ENCODE results near the gene SMCR8.
"Not testable (repeated sequence)": the region's sequence is repeated elsewhere in the genome, so short reads cannot be mapped to it uniquely, and the experiment has no call there.

The SMCR8 gene, protein sequence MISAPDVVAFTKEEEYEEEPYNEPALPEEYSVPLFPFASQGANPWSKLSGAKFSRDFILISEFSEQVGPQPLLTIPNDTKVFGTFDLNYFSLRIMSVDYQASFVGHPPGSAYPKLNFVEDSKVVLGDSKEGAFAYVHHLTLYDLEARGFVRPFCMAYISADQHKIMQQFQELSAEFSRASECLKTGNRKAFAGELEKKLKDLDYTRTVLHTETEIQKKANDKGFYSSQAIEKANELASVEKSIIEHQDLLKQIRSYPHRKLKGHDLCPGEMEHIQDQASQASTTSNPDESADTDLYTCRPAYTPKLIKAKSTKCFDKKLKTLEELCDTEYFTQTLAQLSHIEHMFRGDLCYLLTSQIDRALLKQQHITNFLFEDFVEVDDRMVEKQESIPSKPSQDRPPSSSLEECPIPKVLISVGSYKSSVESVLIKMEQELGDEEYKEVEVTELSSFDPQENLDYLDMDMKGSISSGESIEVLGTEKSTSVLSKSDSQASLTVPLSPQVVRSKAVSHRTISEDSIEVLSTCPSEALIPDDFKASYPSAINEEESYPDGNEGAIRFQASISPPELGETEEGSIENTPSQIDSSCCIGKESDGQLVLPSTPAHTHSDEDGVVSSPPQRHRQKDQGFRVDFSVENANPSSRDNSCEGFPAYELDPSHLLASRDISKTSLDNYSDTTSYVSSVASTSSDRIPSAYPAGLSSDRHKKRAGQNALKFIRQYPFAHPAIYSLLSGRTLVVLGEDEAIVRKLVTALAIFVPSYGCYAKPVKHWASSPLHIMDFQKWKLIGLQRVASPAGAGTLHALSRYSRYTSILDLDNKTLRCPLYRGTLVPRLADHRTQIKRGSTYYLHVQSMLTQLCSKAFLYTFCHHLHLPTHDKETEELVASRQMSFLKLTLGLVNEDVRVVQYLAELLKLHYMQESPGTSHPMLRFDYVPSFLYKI

GRCh38 chr17:18314731-18315561 lies at the start of gene SMCR8, which contains the start of gene TOP3A:
Gene SMCR8, plus strand, starts transcription at chr17:18315293. Its CDS starts 497 bp downstream, at chr17:18315790.
Gene TOP3A, minus strand, starts transcription at chr17:18314994. Its CDS starts 216 bp downstream, at chr17:18314778.
- DNase-seq = peak; percentile 98

DNA sequence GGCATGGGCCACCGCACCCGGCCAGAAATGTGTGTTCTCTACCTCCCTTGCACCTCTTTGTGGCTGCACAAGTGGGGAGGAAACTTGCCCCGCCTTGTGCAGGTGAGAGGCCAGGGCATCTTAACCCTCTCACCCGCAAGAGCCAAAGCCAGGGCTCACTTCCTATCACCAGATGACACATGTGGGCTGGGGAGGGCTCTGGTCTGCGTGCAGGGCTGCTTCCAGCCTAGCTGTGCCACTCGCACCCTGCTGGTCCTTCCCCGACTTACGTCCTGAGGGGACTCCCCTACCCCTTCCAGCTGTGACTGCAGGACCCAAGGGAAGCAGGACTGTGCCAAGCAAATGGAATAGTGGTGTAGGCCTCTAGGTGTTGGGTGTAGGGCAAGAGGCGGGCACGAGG lies 47.7 kb upstream of the SMCR8 start:
- no peak for DNase-seq

DNA sequence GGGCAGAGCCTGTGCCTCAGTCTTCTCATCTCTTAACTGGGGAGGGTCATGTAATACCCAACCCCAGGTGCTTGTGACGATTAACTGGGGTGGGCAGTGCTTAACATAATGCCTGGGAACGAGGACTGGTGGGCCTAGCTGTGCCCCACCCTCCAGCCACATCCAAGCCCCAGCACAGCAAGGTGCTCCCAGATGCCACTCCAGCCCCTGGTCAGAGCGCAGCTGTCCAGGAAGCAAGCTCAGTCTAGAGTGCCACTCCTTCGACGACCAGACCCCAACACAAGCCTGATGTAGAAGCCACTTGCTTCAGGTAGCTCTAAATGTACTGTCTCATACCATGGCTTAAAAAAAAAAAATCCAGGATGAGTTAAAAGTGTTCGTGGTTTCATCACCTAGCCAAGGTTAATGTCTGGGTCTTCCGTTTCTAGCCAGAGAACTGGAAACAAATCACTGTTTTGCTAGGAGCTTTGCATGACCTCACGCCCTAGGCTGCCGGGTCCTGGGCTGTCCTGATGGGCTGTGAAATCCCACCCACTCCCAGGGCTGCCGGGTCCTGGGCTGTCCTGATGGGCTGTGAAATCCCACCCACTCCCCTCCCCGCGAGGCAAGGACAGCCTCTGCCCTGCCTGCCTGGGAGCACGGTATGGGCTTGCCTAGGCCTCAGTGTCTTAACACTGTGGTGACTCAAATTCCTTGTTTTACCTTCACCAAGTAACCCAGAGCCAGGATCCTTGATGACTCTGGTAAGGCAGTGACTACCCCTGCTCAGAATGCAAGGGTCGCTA lies 47.0 kb upstream of the SMCR8 start:
- no peak for DNase-seq

- no peak for DNase-seq
Measured at GRCh38 chr17:18270046-18270931, 44.8 kb upstream of the SMCR8 start.

- DNase-seq = no peak
Measured at GRCh38 chr17:18277076-18277475, 38.0 kb upstream of the SMCR8 start.

- no peak for DNase-seq
Measured at GRCh38 chr17:18278867-18279266, 36.2 kb upstream of the SMCR8 start.

DNA sequence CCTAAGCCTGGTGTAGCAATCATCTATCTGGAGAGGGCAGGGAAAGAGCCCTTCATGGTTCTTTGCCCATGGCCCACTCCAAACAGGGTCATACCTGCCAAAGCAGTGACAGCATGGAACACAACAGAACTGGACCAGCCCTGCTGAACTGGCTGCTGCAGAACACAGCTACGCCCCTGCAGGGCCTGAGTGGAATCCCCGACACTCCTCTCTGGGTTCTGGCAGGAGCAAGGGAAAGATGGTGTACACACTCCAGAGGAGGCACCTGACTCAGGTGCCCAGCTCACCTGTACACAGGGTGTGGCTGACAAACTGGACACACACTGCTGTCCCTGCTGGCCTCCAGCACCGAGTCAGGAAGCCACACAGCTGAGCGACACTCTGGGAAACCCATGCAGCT lies 34.8 kb upstream of the SMCR8 start:
- no peak for DNase-seq

DNA sequence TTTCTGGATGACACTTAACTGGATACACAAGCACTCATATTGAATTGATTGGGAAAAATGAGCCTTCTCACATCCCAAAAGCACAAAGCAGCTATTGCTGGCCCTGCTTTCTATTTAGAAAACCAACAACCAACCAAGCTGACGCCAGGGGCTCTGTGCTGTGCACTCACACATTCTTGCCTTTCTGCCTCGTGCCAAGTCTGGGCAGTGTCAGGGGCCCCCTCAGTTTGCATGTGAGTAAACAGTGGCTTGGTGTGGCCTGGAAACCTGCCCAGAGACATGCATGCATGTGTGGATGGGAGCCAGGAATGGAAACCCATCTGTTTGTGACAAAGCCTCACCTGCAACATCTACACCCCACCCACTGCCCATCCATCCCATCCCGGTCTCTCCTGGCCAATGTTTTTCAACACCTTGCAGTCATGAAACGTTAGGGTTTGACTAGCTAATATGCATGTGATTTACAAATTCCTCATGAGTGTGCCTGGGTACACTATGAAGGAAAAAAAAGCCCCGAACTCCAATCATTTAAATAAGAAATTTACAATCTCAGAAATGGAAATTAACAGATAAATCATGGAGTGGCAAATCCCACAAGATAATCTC lies 34.2 kb upstream of the SMCR8 start:
- no peak for DNase-seq

- DNase-seq = no peak
Measured at GRCh38 chr17:18281788-18282187, 33.3 kb upstream of the SMCR8 start.

DNA sequence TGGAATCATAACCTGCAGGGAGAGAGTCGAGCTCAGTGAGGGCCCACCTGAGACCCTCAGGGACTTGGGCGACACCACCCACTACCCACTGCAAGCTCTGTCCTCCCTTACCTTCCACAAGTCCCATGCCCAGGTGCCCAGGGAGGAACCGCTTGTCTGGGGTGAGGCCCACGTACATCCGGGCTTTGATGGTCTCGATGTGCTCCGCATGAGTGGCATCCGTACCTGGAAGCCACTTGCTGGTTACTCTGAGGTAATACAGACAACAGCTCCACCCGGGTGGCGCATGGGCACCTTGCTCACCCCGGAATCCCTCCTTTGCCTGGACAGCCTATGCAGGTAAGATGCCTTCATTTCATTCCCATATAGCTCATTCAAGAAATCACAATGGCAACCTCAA lies 29.8 kb upstream of the SMCR8 start:
- DNase-seq = no peak

DNA sequence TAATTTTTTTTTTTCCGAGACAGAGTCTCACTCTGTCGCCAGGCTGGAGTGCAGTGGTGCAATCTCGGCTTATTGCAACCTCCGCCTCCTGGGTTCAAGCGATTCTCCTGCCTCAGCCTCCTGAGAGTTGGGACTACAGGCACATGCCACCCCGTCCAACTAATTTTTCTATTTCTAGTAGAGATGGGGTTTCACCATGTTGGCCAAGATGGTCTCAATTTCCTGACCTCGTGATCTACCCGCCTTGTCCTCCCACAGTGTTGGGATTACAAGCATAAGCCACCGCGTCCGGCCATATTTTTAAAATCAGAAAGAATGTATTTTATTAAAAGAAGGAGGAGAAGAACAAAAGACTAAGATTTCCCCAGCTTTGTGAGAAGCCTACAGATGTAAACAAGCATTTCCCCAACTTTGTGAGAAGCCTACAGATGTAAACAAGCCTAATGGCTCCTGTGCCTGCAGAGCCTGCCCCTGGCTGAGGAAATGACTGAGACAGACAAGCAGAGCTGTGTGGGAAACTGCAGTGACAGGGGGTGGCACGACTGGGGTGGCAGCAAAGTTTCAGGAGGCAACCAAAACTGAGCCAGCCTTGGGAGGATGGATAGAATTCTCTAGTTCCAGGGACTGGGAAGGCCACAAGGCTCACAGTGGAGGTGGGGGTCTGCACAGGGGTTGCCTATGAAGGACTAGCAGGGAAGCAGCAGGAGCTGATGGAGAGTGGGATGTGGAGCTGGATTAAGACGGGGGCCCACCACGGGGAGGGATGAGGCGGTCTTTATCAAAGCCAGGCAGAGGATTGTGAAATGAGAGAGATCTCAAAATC lies 23.2 kb upstream of the SMCR8 start:
- DNase-seq = no peak

DNA sequence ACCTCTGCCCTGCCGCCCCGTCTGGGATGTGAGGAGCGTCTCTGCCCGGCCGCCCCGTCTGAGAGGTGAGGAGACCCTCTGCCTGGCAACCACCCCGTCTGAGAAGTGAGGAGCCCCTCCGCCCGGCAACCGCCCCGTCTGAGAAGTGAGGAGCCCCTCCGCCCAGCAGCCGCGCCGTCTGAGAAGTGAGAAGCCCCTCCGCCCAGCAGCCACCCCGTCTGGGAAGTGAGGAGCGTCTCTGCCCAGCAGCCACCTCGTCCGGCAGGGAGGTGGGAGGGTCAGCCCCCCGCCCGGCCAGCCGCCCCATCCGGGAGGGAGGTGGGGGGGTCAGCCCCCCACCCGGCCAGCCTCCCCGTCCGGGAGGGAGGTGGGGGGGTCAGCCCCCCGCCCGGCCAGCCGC lies 17.0 kb upstream of the SMCR8 start:
- not testable (repeated sequence) for DNase-seq

DNA sequence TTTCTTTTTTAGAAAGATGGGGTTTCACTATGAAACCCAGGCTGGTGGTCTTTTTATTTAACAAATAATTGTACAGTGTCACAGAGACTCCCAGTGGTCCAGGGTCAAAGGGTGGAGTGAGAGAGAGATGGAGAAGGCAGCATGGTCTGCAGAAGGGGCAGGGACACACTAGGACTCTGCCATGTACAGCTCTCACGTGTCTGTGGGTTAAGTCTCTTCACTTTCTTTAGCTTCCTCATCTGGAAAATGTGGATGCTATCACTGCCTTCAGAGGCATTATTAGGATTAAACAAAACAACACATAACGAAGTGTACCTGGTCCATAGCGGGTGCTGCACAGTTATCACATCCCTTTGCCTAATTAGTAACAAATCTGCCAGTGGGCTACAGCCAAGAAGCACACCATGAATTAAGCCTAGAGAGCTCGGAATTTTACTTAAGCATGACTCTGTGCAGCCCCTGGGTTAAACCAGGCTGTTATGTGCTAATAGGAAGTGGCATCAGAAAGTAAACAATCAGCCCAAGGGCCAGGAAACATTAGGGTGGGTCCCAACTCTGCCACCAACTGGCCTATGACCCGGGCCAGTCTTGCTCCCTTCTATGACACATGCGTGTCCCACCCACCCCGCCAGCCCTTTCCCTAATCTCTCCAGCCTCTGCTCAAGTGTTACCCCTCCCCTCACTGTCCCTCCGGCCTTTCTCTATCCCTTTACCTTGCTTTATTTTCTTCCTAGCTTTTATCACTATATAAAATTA lies 14.2 kb upstream of the SMCR8 start:
- no peak for DNase-seq

DNA sequence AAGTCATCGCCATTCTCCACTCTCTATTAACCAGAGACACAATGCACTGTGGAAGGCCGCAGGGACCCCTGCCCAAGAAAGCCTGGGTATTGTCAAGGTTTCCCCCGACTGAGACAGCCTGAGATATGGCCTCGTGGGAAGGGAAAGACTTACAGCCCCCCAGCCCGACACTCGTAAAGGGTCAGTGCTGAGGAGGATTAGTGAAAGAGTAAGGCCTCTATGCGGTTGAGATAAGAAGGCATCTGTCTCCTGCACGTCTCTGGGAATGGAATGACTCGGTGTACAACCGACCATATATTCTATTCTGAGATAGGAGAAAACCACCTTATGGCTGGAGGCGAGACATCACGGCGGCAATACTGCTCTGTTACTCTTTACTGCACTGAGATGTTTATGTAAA lies 11.9 kb upstream of the SMCR8 start:
- not testable (repeated sequence) for DNase-seq

GRCh38 chr17:18309202-18309601 lies 5.9 kb upstream of the SMCR8 start:
- DNase-seq = no peak

GRCh38 chr17:18314059-18314730 lies 898 bp upstream of the SMCR8 start:
- DNase-seq = no peak

DNA sequence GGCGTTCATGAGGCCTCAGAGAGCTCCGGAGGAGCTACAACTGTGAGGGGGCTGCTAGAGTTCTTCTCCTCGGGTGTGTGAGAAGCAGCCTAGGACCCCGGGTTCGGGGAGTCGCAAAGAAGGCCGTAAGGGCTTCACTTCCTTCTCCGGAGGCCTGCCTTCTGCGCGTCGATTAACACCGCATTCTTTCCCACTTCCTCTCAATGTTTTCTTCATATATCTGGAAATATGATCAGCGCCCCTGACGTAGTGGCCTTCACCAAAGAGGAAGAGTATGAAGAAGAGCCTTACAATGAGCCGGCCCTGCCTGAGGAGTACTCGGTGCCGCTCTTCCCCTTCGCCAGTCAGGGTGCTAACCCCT lies 449 bp downstream of the SMCR8 start:
- DNase-seq = peak; percentile 27

DNA sequence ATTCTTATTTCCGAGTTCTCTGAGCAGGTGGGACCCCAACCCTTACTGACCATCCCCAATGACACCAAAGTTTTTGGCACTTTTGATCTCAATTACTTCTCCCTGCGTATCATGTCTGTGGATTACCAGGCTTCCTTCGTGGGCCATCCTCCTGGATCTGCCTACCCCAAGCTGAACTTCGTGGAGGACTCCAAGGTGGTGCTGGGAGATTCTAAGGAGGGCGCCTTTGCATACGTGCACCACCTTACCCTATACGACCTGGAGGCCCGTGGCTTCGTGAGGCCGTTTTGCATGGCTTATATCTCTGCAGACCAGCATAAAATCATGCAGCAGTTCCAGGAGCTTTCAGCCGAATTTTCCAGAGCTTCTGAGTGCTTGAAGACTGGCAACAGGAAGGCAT lies 868 bp downstream of the SMCR8 start:
- no peak for DNase-seq
